ENCODE measurements around the gene BTBD10. TPM values are rescaled to one million over a fixed set of nuclear protein-coding genes. Genes with fewer than 3 reads are reported as not detected.

The BTBD10 gene
- total RNA-seq, 1 experiment from 2014 or later: 23.3 TPM

GRCh38 chr11:13341026-13341425, 122.0 kb downstream of the BTBD10 start:
- H3K4me1 Mint-ChIP-seq: peaks cover 9 to 15% of the 10 kb centered on the region in 2 experiments
- Histone ChIP-seq H2BK15ac (ENCODE audit: low read depth, low read length) (no peak overlapping the region), H3K56ac (ENCODE audit: insufficient read length, low read depth, low read length) (no peak overlapping the region), H4K20me1 (ENCODE audit: control insufficient read depth, insufficient read depth, insufficient read length) (no peaks in the 10 kb centered on the region), H3K79me1 (ENCODE audit: insufficient read depth, low read depth, low read length, poor library complexity, severe bottlenecking) (no peaks in the 10 kb centered on the region), H2BK20ac (ENCODE audit: low read depth, low read length, poor library complexity, severe bottlenecking) (no peak overlapping the region), H3K27ac (ENCODE audit: insufficient read length, low read depth, low read length) (no peak overlapping the region), H3K14ac (ENCODE audit: insufficient read depth, low read length) (no peak overlapping the region), H4K8ac (replicated peaks; ENCODE audit: insufficient read length, low read depth, low read length) (no peak overlapping the region), H3K23me2 (ENCODE audit: insufficient read length, low read depth, low read length, poor library complexity, severe bottlenecking) (no peaks in the 10 kb centered on the region), H3K79me2 (ENCODE audit: insufficient read depth, low read length) (no peaks in the 10 kb centered on the region), H4K5ac (ENCODE audit: insufficient read length, low read depth, low read length) (no peak overlapping the region), H2BK5ac (ENCODE audit: insufficient read length, low read length) (no peak overlapping the region), H3K9me3 (ENCODE audit: control insufficient read depth, low read depth, low read length) (no peaks in the 10 kb centered on the region), H2BK12ac (ENCODE audit: insufficient read length, low read depth, low read length) (no peak overlapping the region), H3K9ac (ENCODE audit: extremely low read depth, insufficient read length, low read length) (no peak overlapping the region), H2BK120ac (ENCODE audit: low read depth, low read length, poor library complexity, severe bottlenecking) (no peak overlapping the region), H3K4me1 (ENCODE audit: insufficient read depth, low read length) (no peaks in the 10 kb centered on the region), H3T11ph (ENCODE audit: low read length) (no peak overlapping the region), H3K4me2 (ENCODE audit: insufficient read depth, insufficient read length, low read length) (no peak overlapping the region), H4K91ac (ENCODE audit: insufficient read length, low read depth, low read length) (no peak overlapping the region), H2AK5ac (ENCODE audit: insufficient read length, low read length) (no peak overlapping the region), H3K18ac (ENCODE audit: insufficient read length, low read depth, low read length) (no peak overlapping the region), H3K23ac (ENCODE audit: insufficient read length, low read depth, low read length) (no peak overlapping the region), H3K27me3 (ENCODE audit: insufficient read depth, low read length) (no peaks in the 10 kb centered on the region), H3K4ac (ENCODE audit: low read depth, low read length) (no peak overlapping the region), H2AFZ (ENCODE audit: low read length) (no peak overlapping the region)
- no peaks in the 10 kb centered on the region for H3K36me3 Mint-ChIP-seq (ENCODE audit: insufficient read depth in 1 of 3, low read depth in 3 of 3)
- no peak overlapping the region for H3K27ac Mint-ChIP-seq
- DNase-seq: no peak
- peaks cover 0 to 2% of the 10 kb centered on the region in 2 experiments; a peak in 2 of 5 replicates for H3K9me3 Mint-ChIP-seq
- no peak overlapping the region for H3K4me3 Mint-ChIP-seq
- no CpG with 5 or more reads among the region's 5 CpGs for WGBS (ENCODE audit: extremely low coverage, insufficient read length, low lambda C conversion rate)
- TF ChIP-seq CTCF (conservative IDR thresholded peaks at IDR 0.05): no peak
- no peaks in the 10 kb centered on the region for H3K27me3 Mint-ChIP-seq (ENCODE audit: low read depth)

Measured in H9 (cell line).